ENCODE results near the gene PPM1J.

Gene PPM1J

GRCh38 chr1:112687361-112687760, 27.8 kb downstream of the PPM1J start:
- no peak for DNase-seq (ENCODE audit: low spot score)

- DNase-seq (ENCODE audit: low spot score) = no peak
Measured at GRCh38 chr1:112686835-112687234, 28.3 kb downstream of the PPM1J start.

- DNase-seq (ENCODE audit: low spot score) = no peak
Measured at GRCh38 chr1:112686417-112686816, 28.7 kb downstream of the PPM1J start.

- DNase-seq (ENCODE audit: low spot score) = no peak
Measured at GRCh38 chr1:112685913-112686312, 29.2 kb downstream of the PPM1J start.

GRCh38 chr1:112678605-112679004, 36.5 kb downstream of the PPM1J start:
- no peak for DNase-seq (ENCODE audit: low spot score)

GRCh38 chr1:112677501-112677900, 37.6 kb downstream of the PPM1J start:
- DNase-seq (ENCODE audit: low spot score) = no peak

- DNase-seq (ENCODE audit: low spot score) = no peak
Measured at GRCh38 chr1:112676543-112676942, 38.6 kb downstream of the PPM1J start.

- DNase-seq (ENCODE audit: low spot score) = no peak
Measured at GRCh38 chr1:112675728-112676381, 39.3 kb downstream of the PPM1J start.

- DNase-seq (ENCODE audit: low spot score) = no peak
Measured at GRCh38 chr1:112674986-112675727, 40.0 kb downstream of the PPM1J start.

- DNase-seq (ENCODE audit: low spot score) = no peak
Measured at GRCh38 chr1:112674440-112674985, 40.6 kb downstream of the PPM1J start, which contains the start of gene MOV10. TSS of gene MOV10 (plus strand) at chr1:112674659. CDS start at chr1:112674913, 254 bp downstream.

GRCh38 chr1:112673592-112674439, 41.3 kb downstream of the PPM1J start:
- DNase-seq (ENCODE audit: low spot score) = no peak

GRCh38 chr1:112672842-112673241, 42.3 kb downstream of the PPM1J start:
- no peak for DNase-seq (ENCODE audit: low spot score)

- DNase-seq (ENCODE audit: low spot score) = no peak
Measured at GRCh38 chr1:112672009-112672408, 43.1 kb downstream of the PPM1J start.

- DNase-seq (ENCODE audit: low spot score) = no peak
Measured at GRCh38 chr1:112666946-112667345, 48.2 kb downstream of the PPM1J start.

GRCh38 chr1:112665857-112666256, 49.3 kb downstream of the PPM1J start:
- no peak for DNase-seq (ENCODE audit: low spot score)

Data from COLO829 (cell line).